Measurements from ENCODE around the gene SORCS2. TPM values are rescaled to one million over a fixed set of nuclear protein-coding genes. Genes with fewer than 3 reads are reported as not detected.

The SORCS2 gene
- total and polyA plus RNA-seq, 3 donors from 2014 or later: 2.7 to 4.6 (median 2.9) TPM

GRCh38 chr4:7295197-7295910 is 103.0 kb downstream of the SORCS2 start:
- WGBS, 2 donors: 49 to 56% methylated on average over 12 to 19 of the region's 22 CpGs
- Histone ChIP-seq H3K27me3 (no peaks in the 10 kb centered on the region), H3K4me3 (no peak overlapping the region), H3K4me1 (peaks cover 6% of the 10 kb centered on the region), H3K27ac (no peak overlapping the region), H3K9me3 (no peaks in the 10 kb centered on the region), H3K36me3 (ENCODE audit: low read depth, missing control alignments) (no peaks in the 10 kb centered on the region)
- TF ChIP-seq CTCF (IDR thresholded peaks at IDR 0.05) (no peak), POLR2A (IDR thresholded peaks at IDR 0.05) (no peak)
- intact Hi-C loops (cut with DNase I; ENCODE audit: low total_unique reads): loop anchor here (10.0 kb wide), 1 partner anchor 101 kb away; the partner anchor contains the start of gene SORCS2
- peak; percentile 48 for DNase-seq

GRCh38 chr4:7295911-7296660 is 103.7 kb downstream of the SORCS2 start:
- 74 to 84% methylated on average over 13 to 19 of the region's 19 CpGs for WGBS, 2 donors
- peak; percentile 51 for DNase-seq
- no peaks in the 10 kb centered on the region for H3K9me3 ChIP-seq
- no peak overlapping the region for H3K27ac ChIP-seq
- H3K4me1 ChIP-seq: peaks cover 6% of the 10 kb centered on the region
- no peaks in the 10 kb centered on the region for H3K36me3 ChIP-seq (ENCODE audit: low read depth, missing control alignments)
- TF ChIP-seq CTCF (IDR thresholded peaks at IDR 0.05) (peak in 2 of 3 experiments; percentile 39 to 54), POLR2A (IDR thresholded peaks at IDR 0.05) (no peak)
- H3K4me3 ChIP-seq: no peak overlapping the region
- no peaks in the 10 kb centered on the region for H3K27me3 ChIP-seq
- intact Hi-C loops (cut with DNase I; ENCODE audit: low total_unique reads): loop anchor here (10.0 kb wide), 1 partner anchor 101 kb away; the partner anchor contains the start of gene SORCS2

- WGBS, 2 donors: 89 to 90% methylated on average over 10 to 23 of the region's 23 CpGs
- Histone ChIP-seq H3K27ac (no peak overlapping the region), H3K36me3 (ENCODE audit: low read depth, missing control alignments) (no peaks in the 10 kb centered on the region), H3K4me1 (peaks cover 6% of the 10 kb centered on the region), H3K27me3 (no peaks in the 10 kb centered on the region), H3K4me3 (no peak overlapping the region), H3K9me3 (no peaks in the 10 kb centered on the region)
- no peak for DNase-seq
- intact Hi-C loops (cut with DNase I; ENCODE audit: low total_unique reads): loop anchor here (10.0 kb wide), 1 partner anchor 102 kb away; the partner anchor contains the start of gene SORCS2
- TF ChIP-seq POLR2A (IDR thresholded peaks at IDR 0.05) (no peak), CTCF (IDR thresholded peaks at IDR 0.05) (no peak)
Measured at GRCh38 chr4:7296661-7297335, 104.5 kb downstream of the SORCS2 start.

GRCh38 chr4:7297374-7297773 is 105.0 kb downstream of the SORCS2 start:
- Histone ChIP-seq H3K27ac (no peak overlapping the region), H3K27me3 (no peaks in the 10 kb centered on the region), H3K4me1 (peaks cover 6% of the 10 kb centered on the region), H3K4me3 (no peak overlapping the region), H3K9me3 (no peaks in the 10 kb centered on the region), H3K36me3 (ENCODE audit: low read depth, missing control alignments) (no peaks in the 10 kb centered on the region)
- WGBS, 2 donors: 73 to 90% methylated on average over 2 to 9 of the region's 9 CpGs
- TF ChIP-seq CTCF (IDR thresholded peaks at IDR 0.05): no peak
- TF ChIP-seq POLR2A (IDR thresholded peaks at IDR 0.05): no peak
- intact Hi-C loops (cut with DNase I; ENCODE audit: low total_unique reads): loop anchor here (10.0 kb wide), 1 partner anchor 103 kb away; the partner anchor contains the start of gene SORCS2
- no peak for DNase-seq
